ENCODE measurements around the gene HMGN1.
A peak's percentile ranks its signal among the peaks of the same experiment; 100 is the strongest.
"Not testable (repeated sequence)": the region's sequence is repeated elsewhere in the genome, so short reads cannot be mapped to it uniquely, and the experiment has no call there.

Gene HMGN1

GRCh38 chr21:39348355-39349210, at the start of gene HMGN1:
Gene HMGN1, minus strand, starts transcription at chr21:39349088. Its CDS starts 171 bp downstream, at chr21:39348917.
- DNase-seq (ENCODE audit: low spot score) = peak; percentile 88

- DNase-seq (ENCODE audit: low spot score) = no peak
Observed at GRCh38 chr21:39397646-39398385, 48.9 kb upstream of the HMGN1 start.

GRCh38 chr21:39392981-39393380, 44.1 kb upstream of the HMGN1 start:
- DNase-seq (ENCODE audit: low spot score) = no peak

GRCh38 chr21:39390212-39390765, 41.4 kb upstream of the HMGN1 start:
- DNase-seq (ENCODE audit: low spot score) = no peak

- DNase-seq (ENCODE audit: low spot score) = no peak
Observed at GRCh38 chr21:39388811-39389155, 39.9 kb upstream of the HMGN1 start.

- peak; percentile 78 for DNase-seq (ENCODE audit: low spot score)
Observed at GRCh38 chr21:39388038-39388810, 39.3 kb upstream of the HMGN1 start.

- DNase-seq (ENCODE audit: low spot score) = peak; percentile 89
Observed at GRCh38 chr21:39387461-39388037, 38.7 kb upstream of the HMGN1 start.

GRCh38 chr21:39386899-39387298, 38.0 kb upstream of the HMGN1 start:
- no peak for DNase-seq (ENCODE audit: low spot score)

- DNase-seq (ENCODE audit: low spot score) = no peak
Observed at GRCh38 chr21:39386194-39386593, 37.3 kb upstream of the HMGN1 start.

- DNase-seq (ENCODE audit: low spot score) = no peak
Observed at GRCh38 chr21:39385299-39386145, 36.6 kb upstream of the HMGN1 start.

- DNase-seq (ENCODE audit: low spot score) = no peak
Observed at GRCh38 chr21:39384674-39385298, 35.9 kb upstream of the HMGN1 start.

GRCh38 chr21:39382096-39382495, 33.2 kb upstream of the HMGN1 start:
- not testable (repeated sequence) for DNase-seq (ENCODE audit: low spot score)

GRCh38 chr21:39381009-39381408, 32.1 kb upstream of the HMGN1 start:
- DNase-seq (ENCODE audit: low spot score) = no peak

- DNase-seq (ENCODE audit: low spot score) = peak; percentile 91
Observed at GRCh38 chr21:39379986-39380891, 31.4 kb upstream of the HMGN1 start.

GRCh38 chr21:39377444-39378050, 28.7 kb upstream of the HMGN1 start:
- no peak for DNase-seq (ENCODE audit: low spot score)

GRCh38 chr21:39375446-39375845, 26.6 kb upstream of the HMGN1 start:
- no peak for DNase-seq (ENCODE audit: low spot score)

- no peak for DNase-seq (ENCODE audit: low spot score)
Observed at GRCh38 chr21:39374046-39374445, 25.2 kb upstream of the HMGN1 start.

- DNase-seq (ENCODE audit: low spot score) = peak; percentile 75
Observed at GRCh38 chr21:39373634-39374033, 24.7 kb upstream of the HMGN1 start.

GRCh38 chr21:39369896-39370288, 21.0 kb upstream of the HMGN1 start:
- not testable (repeated sequence) for DNase-seq (ENCODE audit: low spot score)

Measured in NAMALWA (cell line).